H1 (cell line): ENCODE data around the gene ACE. TPM values are rescaled to one million over a fixed set of nuclear protein-coding genes. Genes with fewer than 3 reads are reported as not detected.

Experiments used
- EGR1 ChIP-seq: IDR thresholded peaks from 2 replicates; pipeline ENCODE4 v1.6.1; 2011; ENCODE audit warnings: low read depth, low read length, borderline replicate concordance
- KDM4A ChIP-seq: IDR thresholded peaks from one replicate; pipeline ENCODE4 v1.7.1; 2012; ENCODE audit warnings: low read depth, mild to moderate bottlenecking, moderate library complexity, low read length, inconsistent platforms; ENCODE audit not compliant: severe bottlenecking
- MAFK ChIP-seq: IDR thresholded peaks from 2 replicates; pipeline ENCODE4 v1.6.1; 2012; ENCODE audit warnings: low read depth, mild to moderate bottlenecking, improper control_type of control experiment, low read length
- MAX ChIP-seq: IDR thresholded peaks from 2 replicates; pipeline ENCODE4 v1.6.1; 2012; ENCODE audit warnings: inconsistent platforms
- POLR2AphosphoS5 ChIP-seq: IDR thresholded peaks from 2 replicates; pipeline ENCODE4 v1.6.1; 2011; ENCODE audit warnings: low read depth, low read length
- polyA plus RNA-seq, 7 experiments: library from polyadenylated mRNA; depleted of rRNA in 3 of 7; stranded (reverse) in 5 of 7; unstranded in 2 of 7; fragments of >200 nt in 5 of 7; fragments of 200-250 nt in 2 of 7; gene quantifications; 1 replicate in 5 of 7; 2 replicates in 1 of 7; 4 replicates in 1 of 7; pipeline versions ENCODE4 v1.2.1 to v1.2.3, GENCODE V29; 2011 to 2013; ENCODE audit warnings: missing spikeins in 2 of 7, mixed read lengths in 2 of 7
- total RNA-seq: library from RNA; stranded (reverse); fragmentation: NEBNext Ultra II Directional; extraction: Animal tissue kit (Norgen Biotek cat#: 25700); gene quantifications from 2 replicates; pipeline ENCODE4 v1.2.1, GENCODE V29; 2021

ACE gene
- total and polyA plus RNA-seq, 2 of the 8 experiments (the other 6 are each of a cell fraction or from before 2014, with no cell fraction given): 2.5 to 5.5 TPM

DNA sequence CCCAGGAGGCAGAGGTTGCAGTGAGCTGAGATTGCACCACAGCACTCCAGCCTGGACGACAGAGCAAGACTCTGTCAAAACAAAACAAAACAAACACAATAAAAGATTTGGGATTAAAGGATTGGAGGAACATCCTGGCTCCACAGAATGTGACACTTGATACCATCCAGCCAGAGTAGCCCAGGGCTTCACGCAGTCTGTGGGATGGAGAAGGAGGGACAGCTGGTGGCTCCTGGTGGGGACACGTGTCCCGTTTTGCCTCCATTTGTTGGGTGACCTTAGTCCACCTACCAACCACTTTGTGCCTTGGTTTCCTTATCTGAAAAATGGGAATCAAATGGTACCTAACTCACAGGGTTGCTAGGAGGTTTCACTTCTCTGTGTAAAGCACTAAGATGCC, 18.4 kb upstream of the ACE start (continued):
- TF ChIP-seq EGR1 (no peak), POLR2AphosphoS5 (no peak), KDM4A (no peak), MAFK (no peak), MAX (no peak)
